Mucosa of rectum (tissue), 2 donors: ENCODE measurements around the gene TUBGCP2.

Experiments
- H3K27ac ChIP-seq, 2 donors: one replicate each; pipeline ENCODE4 v1.7.0; 2013; ENCODE audit warnings: inconsistent platforms in 2 of 2, low read depth in 2 of 2, low read length in 2 of 2
- H3K27me3 ChIP-seq, 2 donors: one replicate each; pipeline ENCODE4 v1.7.0; 2013; ENCODE audit warnings: low read length in 2 of 2; ENCODE audit not compliant: control insufficient read depth in 2 of 2, insufficient read depth in 2 of 2
- H3K36me3 ChIP-seq, 2 donors: one replicate each; pipeline ENCODE4 v1.7.0; 2013; ENCODE audit warnings: low read length in 2 of 2; ENCODE audit not compliant: control insufficient read depth in 2 of 2, insufficient read depth in 2 of 2
- H3K4me1 ChIP-seq, 2 donors: one replicate each; pipeline ENCODE4 v1.7.0; 2013; ENCODE audit warnings: low read length in 2 of 2, mild to moderate bottlenecking in 1 of 2; ENCODE audit not compliant: control insufficient read depth in 2 of 2, insufficient read depth in 2 of 2
- H3K4me3 ChIP-seq, 2 donors: one replicate each; pipeline ENCODE4 v1.7.0; 2013; ENCODE audit warnings: low read length in 2 of 2
- H3K9ac ChIP-seq, 2 donors: one replicate each; pipeline ENCODE4 v1.7.0; 2013; ENCODE audit warnings: low read length in 2 of 2, low read depth in 1 of 2, mild to moderate bottlenecking in 1 of 2
- H3K9me3 ChIP-seq, 2 donors: one replicate each; pipeline ENCODE4 v1.7.0; 2013; ENCODE audit warnings: low read length in 2 of 2; ENCODE audit not compliant: control insufficient read depth in 2 of 2
- donor health status: healthy.
- donor health status: Normal muscosa, but diverticular disease.

The TUBGCP2 gene

GRCh38 chr10:133342942-133343341 is 34.3 kb upstream of the TUBGCP2 start:
- no peak overlapping the region for H3K4me3 ChIP-seq
- no peaks in the 10 kb centered on the region for H3K36me3 ChIP-seq
- H3K9ac ChIP-seq: no peak overlapping the region
- peaks cover 11 to 15% of the 10 kb centered on the region in 2 donors for H3K27me3 ChIP-seq
- peaks cover 0 to 3% of the 10 kb centered on the region in 2 donors for H3K4me1 ChIP-seq
- no peak overlapping the region for H3K27ac ChIP-seq
- no peaks in the 10 kb centered on the region for H3K9me3 ChIP-seq

- Histone ChIP-seq H3K4me1 (no peaks in the 10 kb centered on the region), H3K9me3 (no peaks in the 10 kb centered on the region), H3K27me3 (peaks cover 17 to 24% of the 10 kb centered on the region in 2 donors), H3K36me3 (no peaks in the 10 kb centered on the region), H3K4me3 (no peak overlapping the region), H3K27ac (no peak overlapping the region), H3K9ac (no peak overlapping the region)
Observed at GRCh38 chr10:133341983-133342382, 33.3 kb upstream of the TUBGCP2 start.

GRCh38 chr10:133339708-133340380 is 31.2 kb upstream of the TUBGCP2 start:
- no peak overlapping the region for H3K27ac ChIP-seq
- H3K4me3 ChIP-seq: no peak overlapping the region
- no peaks in the 10 kb centered on the region for H3K36me3 ChIP-seq
- H3K27me3 ChIP-seq: peaks cover 20 to 42% of the 10 kb centered on the region in 2 donors
- no peaks in the 10 kb centered on the region for H3K9me3 ChIP-seq
- no peak overlapping the region for H3K9ac ChIP-seq
- H3K4me1 ChIP-seq: peaks cover 0 to 7% of the 10 kb centered on the region in 2 donors

- Histone ChIP-seq H3K4me1 (peaks cover 0 to 7% of the 10 kb centered on the region in 2 donors), H3K9ac (no peak overlapping the region), H3K27me3 (peaks cover 23 to 47% of the 10 kb centered on the region in 2 donors), H3K4me3 (no peak overlapping the region), H3K27ac (no peak overlapping the region), H3K36me3 (no peaks in the 10 kb centered on the region), H3K9me3 (no peaks in the 10 kb centered on the region)
Observed at GRCh38 chr10:133338080-133339071, 29.7 kb upstream of the TUBGCP2 start.

GRCh38 chr10:133337370-133337725 is 28.7 kb upstream of the TUBGCP2 start:
- Histone ChIP-seq H3K36me3 (no peaks in the 10 kb centered on the region), H3K9ac (no peak overlapping the region), H3K9me3 (no peaks in the 10 kb centered on the region), H3K27me3 (peaks cover 27 to 50% of the 10 kb centered on the region in 2 donors), H3K27ac (no peak overlapping the region), H3K4me3 (no peak overlapping the region), H3K4me1 (peaks cover 0 to 7% of the 10 kb centered on the region in 2 donors)

GRCh38 chr10:133336577-133337369 is 28.1 kb upstream of the TUBGCP2 start, which contains the start of gene CALY:
Gene CALY, minus strand, starts transcription at chr10:133336896. Its CDS starts 7,907 bp downstream, at chr10:133328989.
- H3K9ac ChIP-seq: no peak within 1 kb of the TSS
- peak within 1 kb of the TSS in 1 of 2 donors; percentile 30 for H3K4me3 ChIP-seq
- no peaks in the 10 kb centered on the region for H3K36me3 ChIP-seq
- H3K27ac ChIP-seq: no peak within 1 kb of the TSS
- no peaks in the 10 kb centered on the region for H3K9me3 ChIP-seq
- H3K27me3 ChIP-seq: peaks cover 30 to 55% of the 10 kb centered on the region in 2 donors
- peaks cover 0 to 7% of the 10 kb centered on the region in 2 donors for H3K4me1 ChIP-seq

GRCh38 chr10:133336118-133336576 is 27.5 kb upstream of the TUBGCP2 start:
- H3K4me3 ChIP-seq: peak overlapping the region in 1 of 2 donors; percentile 30
- H3K9ac ChIP-seq: no peak overlapping the region
- H3K4me1 ChIP-seq: peaks cover 0 to 7% of the 10 kb centered on the region in 2 donors
- H3K36me3 ChIP-seq: no peaks in the 10 kb centered on the region
- H3K27ac ChIP-seq: no peak overlapping the region
- no peaks in the 10 kb centered on the region for H3K9me3 ChIP-seq
- H3K27me3 ChIP-seq: peaks cover 30 to 55% of the 10 kb centered on the region in 2 donors

- Histone ChIP-seq H3K4me1 (peaks cover 0 to 7% of the 10 kb centered on the region in 2 donors), H3K36me3 (no peaks in the 10 kb centered on the region), H3K4me3 (peak overlapping the region; percentile 30 to 41), H3K27me3 (peaks cover 34 to 59% of the 10 kb centered on the region in 2 donors), H3K9me3 (no peaks in the 10 kb centered on the region), H3K9ac (peak overlapping the region in 1 of 2 donors; percentile 24), H3K27ac (no peak overlapping the region)
Observed at GRCh38 chr10:133335246-133336117, 26.8 kb upstream of the TUBGCP2 start.
